Frontal cortex (tissue), 4 donors: Measurements from ENCODE around the gene SNX10. TPM values are rescaled to one million over a fixed set of nuclear protein-coding genes. Genes with fewer than 3 reads are reported as not detected.

Experiments used
- DNase-seq, 2 donors: peaks; one replicate each; pipeline ENCODE4 v3.0.0; 2012; ENCODE audit warnings: low spot score in 2 of 2
- FAIRE-seq: peaks from 2 replicates; lab custom pipeline; 2012; peaks lifted over from hg19 to GRCh38; lab: Jason Lieb, UNC
- total RNA-seq: library from RNA; depleted of rRNA; stranded (reverse); fragments of >200 nt; gene quantifications from one replicate; pipeline ENCODE4 v1.2.3, GENCODE V29; 2014
- donor health status: control.
- donor health status: control.
- donor health status: control.

SNX10 gene
- total RNA-seq, 1 donor from 2014 or later = 37.1 TPM

DNA sequence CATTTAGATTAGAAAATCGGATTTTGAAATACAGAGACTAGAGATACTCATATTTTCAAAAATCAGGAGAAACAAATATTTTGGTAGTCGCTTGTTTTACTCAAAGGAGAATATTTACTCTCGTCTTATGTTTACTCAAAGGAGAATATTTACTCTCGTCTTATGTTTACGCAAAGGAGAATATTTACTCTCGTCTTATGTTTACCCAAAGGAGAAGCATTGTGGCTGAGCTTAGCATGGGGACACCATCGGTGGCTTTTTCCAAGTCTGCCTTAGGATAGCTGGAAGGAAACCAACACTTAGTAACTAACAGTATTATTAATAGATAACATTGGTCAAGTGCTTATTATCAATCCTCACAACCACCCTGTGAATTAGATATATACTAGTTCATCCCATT is 71.8 kb downstream of the SNX10 start:
- FAIRE-seq = no peak
- no peak for DNase-seq

DNA sequence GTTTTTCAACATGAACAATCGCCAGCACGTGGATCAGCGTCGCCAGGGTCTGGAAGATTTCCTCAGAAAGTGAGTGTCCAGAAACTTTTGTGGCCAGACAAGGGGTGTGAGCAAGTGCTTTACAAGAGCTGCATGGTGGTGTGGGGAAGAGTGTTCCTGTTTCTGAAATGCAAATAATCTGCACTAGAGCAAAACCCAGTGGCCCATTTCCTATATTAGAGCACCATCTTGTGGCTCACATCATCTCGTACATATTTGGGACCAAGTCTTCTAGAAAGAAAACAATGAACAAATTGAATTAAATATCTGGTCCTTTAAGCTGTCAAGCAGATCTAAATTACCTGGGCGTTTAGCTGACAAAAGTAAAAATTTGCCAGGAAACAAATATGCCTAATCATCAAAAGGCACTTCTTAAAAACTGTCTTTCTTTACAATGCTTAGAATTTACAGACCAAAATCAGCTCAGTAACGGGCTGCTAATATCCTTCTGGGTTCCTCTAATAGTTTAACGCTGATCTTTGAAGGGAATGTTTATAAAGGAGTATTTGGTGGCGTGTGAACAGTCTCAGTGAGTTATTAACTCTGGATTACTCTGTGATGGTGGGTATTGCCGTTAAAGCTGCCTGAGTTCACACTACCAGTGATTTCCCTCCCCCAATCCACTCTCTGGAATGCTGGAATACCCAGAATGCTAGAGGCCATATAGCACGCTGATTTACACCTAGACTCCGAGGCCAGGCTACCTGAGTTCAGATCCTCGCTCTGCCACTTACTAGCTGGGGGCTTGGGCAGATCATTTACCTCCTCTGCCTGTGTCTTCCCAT is 73.6 kb downstream of the SNX10 start:
- FAIRE-seq = peak; percentile 87
- no peak for DNase-seq

DNA sequence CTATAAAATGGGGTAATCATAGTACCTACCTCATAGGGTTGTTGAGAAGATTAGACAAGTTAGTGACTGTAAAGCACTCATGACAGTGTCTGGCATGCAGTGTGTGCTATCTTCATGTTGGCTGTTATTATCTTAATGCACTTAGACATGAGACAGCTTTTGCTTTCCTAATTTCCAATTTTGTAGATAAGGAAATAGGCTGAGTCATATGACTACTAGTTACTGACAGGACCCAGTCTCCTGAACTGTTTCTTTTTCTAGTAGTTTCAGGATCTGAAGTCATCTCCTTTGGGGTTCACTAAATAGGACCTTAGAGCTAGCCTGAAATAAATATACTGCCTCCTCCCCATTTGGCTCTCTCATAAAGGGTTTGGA is 74.2 kb downstream of the SNX10 start:
- no peak for FAIRE-seq

DNA sequence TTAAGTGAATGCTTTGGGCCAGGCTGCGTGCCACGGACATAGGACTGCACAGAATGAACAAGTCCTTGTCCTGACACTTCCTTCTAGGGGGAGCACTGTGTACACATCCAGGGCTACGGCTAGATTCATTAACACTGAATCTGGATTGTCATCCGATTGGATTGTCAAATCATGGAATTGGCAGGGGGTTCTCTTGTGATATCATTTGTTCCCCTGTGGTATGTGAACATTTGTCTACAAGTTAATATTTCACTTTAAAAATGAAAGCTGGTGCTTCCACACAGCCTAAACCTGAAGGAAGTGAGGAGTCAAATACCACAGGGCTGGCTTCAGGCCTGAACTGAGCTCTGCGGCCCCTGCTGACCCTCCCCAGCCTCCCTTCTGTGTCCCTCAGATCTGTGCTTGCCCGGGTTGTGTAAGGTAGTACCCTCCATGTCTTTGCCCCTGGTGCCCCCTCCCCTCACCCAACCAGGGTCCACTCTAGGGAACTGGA is 75.6 kb downstream of the SNX10 start:
- FAIRE-seq (no peak), DNase-seq (no peak)

More for the DNA sequence above, 74.2 kb downstream of the SNX10 start:
- DNase-seq = no peak

DNA sequence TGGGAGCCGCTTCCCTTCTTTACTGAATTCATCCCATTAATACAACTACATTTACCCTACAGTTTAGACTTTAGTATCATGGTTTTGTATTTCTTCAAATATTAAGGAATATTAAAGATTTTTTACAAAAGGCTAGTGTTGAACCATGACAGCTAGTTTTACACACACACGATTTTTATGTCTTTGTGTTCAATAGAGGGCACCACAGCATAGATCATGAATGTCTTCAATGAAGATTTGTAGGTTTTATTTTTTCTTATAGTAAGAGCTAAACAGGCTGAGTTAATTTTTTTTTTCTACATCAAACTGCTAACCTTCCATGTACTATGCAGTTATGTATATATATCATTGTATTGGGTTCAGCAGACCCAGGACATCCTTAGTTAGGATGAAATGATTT is 76.9 kb downstream of the SNX10 start:
- no peak for DNase-seq
- no peak for FAIRE-seq

DNA sequence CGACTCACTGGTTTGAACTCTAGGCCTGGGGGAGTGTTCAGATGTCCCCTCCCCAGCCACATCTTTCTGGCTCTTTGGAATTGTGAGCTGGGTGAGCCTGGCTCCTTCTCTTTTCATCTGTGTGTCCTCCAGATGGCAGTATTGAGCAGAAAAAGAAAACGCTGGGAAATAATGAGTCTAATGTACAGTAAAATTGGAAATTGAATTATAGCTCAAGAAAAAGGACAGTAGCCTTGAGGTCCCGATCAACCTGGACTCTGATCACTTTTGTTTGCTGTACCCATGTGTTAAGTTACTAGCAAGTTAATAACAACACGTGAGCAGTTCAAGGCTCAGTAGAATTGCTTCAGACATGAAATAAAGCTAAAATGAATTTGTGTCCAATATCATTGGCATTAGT is 77.9 kb downstream of the SNX10 start:
- FAIRE-seq = peak; percentile 10
- no peak for DNase-seq

DNA sequence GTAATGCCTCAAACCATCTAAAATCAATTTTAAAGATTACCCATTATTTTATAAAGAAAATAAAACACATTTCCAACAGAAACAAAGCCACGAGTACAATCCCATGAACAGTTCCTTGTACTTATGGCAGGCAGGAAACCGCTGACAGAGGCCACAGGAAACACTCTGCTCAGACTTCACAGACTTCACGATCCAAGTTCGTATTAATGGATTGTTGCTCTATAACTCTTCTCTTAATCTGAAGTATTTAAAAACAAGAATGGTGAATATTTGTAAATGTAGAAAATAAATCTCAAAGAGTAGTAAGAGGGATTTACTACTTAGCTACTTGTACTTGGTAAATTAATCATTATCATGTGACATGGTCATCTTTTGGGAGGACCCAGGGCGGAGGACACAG is 78.3 kb downstream of the SNX10 start:
- no peak for DNase-seq
- no peak for FAIRE-seq

DNA sequence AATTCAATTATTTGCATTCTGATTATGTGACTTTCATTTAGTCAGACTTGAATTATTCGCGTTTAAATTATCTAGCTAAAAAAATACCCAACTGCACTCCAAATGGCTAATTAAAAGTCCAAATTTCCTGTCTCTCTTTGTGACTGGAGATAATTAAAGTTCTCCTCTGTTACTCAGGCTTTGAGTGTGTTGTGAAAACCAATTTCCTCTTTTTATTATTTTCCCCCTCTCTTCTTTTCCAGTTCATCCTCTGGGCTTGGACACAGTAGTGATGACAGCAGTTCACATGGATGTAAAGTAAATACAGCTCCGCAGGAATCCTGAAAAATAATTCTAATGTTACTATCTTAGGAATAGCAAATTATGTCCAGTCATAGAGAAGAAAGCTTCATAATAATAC is 80.6 kb downstream of the SNX10 start:
- FAIRE-seq = no peak

DNA sequence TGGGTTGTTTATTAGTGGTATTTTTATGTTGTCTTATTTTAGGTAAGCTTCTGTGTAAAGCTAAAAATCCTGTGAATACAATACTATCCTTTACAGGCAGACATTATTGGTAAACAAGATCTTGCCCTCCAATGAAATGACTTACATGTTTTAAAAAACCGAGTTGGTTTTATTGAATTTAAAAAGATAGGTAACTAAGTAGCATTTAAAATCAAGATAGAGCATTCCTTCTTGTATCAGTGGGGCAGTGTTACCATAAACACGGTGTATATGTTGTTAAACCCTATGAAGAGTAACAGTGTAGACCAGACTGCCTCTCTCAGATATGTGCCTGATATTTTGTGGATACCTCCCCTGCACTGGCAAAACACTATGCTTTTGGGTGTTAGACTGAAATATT is 81.0 kb downstream of the SNX10 start:
- DNase-seq (no peak), FAIRE-seq (no peak)

More for the DNA sequence above, 80.6 kb downstream of the SNX10 start:
- DNase-seq = no peak

DNA sequence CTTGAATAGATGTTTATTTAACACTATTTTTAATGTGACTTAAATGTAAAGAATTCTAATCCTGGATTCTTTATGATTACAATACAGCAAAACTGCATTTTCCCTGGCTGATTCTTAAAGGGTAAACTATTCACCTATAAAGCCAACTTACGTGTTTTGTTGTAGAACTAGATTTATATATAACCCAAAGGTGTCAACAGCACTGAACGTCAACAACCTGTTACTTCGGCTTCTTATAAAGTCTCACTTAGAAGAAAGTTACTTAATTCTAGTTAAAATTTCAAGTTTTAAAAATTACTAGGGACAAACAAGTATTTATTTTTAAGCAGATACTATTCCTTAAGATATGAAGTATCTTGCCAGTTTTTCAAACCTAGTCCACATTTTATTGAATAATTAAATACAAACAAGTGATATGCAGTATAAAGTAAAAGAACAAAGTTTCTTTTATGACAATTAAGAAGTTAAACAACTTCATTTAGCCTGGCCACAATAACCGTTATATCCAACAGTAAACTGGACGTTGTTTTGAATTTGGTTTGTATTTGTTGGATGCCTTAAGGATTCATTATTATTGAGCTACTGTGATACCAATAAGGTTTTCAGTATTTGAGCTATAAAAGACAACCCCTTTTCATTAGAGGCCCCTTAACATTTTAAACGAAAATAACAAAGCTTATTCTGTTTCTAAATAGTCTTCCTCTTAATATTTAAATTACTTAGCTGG is 83.1 kb downstream of the SNX10 start:
- DNase-seq (no peak), FAIRE-seq (no peak)

DNA sequence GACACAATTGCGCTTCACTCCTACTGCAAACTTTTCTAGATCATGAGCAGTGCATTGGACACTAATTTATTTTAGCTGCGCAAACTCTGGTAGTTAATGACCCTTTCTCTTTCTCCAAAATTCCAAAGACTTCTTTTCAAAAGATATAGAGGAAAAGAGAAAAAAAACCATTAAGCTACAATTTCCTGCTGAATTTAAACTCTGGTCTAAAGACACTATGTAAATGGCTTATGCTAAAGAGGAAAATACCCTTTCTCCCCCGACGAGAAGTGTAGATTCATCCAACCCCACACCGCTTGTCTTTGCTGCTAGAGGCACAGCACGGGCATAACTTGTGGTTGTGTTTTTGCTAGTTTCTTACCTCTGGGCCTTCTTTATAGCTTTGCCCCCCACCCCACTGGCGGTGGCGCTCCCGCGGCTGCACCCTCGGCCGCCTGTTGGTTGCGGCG is 84.1 kb downstream of the SNX10 start:
- FAIRE-seq (no peak), DNase-seq (no peak)

DNA sequence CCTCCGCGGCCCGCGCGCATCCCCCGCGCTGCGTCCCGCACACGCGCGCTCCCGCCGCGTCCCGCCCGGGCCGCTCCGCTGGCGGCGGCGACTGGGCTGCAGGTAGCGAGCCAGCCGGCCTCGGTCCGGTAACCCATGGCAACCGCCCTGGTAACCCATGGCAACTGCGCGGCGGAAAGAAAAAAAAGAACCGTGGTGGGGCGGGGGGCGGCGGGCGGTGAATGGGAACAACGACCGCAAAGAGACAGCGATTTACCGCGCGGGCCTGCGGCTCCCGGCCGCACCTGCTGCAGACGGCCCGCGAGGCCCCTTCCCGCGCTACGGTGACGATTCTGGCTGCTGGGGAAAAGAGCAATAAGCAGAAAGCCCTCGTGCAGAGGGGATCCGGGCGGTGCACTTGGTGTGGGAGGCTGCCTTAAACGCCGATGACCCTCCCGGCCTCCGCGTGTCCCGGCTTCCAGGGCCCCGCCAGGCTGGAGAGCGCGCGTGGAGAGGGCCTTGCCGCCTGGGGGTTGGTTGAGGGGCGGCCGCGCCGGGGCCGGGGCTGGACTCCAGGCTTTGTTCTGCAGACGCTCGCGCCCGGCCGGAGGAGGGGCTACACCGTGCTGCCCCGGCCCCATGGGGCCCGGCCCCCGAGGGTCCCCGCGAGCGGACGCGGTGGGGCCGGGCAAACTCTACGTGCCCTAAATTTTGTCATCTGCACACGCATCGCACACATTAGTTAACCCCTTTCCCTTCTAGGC is 84.7 kb downstream of the SNX10 start:
- FAIRE-seq (no peak), DNase-seq (peak in 1 of 2 donors; percentile 46)

DNA sequence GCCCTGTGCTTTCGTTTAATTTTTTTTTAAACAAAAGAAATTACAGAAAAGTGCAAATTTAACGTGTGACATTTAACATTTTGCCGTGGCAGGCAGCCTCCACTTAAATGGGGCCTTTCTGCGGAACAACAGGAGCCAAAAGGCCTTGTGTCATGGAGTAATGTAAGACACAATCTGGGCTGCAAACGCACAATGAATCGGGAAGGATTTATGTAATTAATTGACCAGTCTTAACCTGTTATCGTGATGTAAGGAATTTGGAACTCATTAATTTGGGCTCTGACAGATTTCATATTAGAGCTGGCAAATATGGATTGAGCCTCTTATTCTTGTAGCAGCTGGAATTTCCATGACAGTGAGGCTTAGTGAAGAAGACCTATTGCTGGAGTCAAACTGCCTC is 86.4 kb downstream of the SNX10 start:
- FAIRE-seq (no peak), DNase-seq (no peak)

DNA sequence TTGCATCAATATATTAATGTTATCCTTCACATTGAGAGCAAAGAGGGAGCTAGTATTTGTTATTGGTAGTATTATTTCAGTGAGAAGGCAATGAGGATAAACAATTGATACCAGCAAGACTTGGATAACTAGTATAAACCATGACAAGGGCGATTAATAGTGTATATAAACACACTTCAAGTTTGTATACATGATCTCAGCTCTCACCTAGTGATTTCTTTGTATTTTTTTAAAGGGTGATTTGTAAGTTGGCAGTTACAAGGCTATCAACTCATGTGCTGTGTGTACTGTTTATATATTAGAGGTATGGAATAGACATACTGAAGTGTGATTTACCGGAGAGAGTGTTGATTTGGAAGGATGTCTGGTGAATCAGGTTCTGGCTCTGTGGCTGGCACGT is 88.0 kb downstream of the SNX10 start:
- FAIRE-seq (no peak), DNase-seq (no peak)

DNA sequence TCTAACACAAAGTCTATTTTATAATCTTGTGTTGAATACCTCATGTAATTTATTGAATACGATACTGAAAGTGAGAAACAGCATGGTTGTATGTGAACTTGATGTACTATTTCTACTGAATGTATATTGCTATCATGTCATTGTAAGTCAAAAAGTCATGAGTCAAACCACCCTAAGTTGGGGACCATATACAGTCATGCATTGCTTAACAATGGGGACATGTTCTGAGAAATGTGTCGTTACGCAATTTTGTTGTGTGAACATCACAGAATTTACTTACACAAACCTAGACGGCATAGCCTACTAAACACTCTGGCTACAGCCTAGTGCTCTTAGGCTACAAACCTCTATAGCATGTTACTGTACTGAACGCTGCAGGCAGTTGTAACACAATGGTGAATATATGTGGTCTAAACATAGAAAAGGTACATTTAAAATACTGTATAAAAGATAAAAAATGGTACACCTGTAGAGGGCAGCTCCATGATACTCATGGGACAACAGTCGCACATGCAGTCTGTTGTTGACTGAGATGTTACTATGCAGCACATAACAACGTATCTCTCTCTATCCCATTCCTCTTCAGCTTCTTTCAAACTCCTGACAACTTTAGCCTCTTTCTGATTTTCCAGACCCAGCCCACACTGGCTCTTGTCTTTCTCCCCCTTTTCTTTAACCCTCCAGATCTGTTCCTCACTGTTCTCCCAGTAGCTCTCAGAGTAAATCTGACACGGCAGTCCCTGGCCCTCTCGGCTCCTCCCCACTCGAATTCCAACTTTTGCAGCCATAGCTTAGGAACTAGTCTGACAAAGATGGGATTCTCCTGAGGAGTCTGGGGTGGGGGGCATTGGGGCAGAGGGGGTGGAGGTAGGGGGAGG is 90.1 kb downstream of the SNX10 start:
- no peak for FAIRE-seq

DNA sequence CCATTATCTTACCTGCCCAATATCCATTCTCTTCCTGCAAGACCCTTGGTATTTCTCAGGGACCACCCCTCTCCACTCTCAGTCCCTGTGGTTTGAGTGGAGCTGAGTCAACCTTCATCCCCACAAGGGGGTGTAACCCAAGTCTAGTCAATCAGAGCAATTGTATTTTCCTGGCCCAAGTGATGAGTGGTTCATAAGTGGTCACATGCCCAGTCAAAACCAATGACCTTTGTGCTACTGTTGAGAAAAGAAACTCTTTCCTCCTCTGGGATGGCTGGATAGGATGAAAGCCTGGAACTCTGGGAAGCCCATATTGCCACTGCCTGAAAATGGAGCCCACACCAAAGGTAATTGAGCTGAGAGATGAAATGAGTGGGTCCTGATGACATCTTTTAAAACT is 93.6 kb downstream of the SNX10 start:
- DNase-seq (no peak), FAIRE-seq (no peak)

More for the DNA sequence above, 90.1 kb downstream of the SNX10 start:
- DNase-seq = no peak

DNA sequence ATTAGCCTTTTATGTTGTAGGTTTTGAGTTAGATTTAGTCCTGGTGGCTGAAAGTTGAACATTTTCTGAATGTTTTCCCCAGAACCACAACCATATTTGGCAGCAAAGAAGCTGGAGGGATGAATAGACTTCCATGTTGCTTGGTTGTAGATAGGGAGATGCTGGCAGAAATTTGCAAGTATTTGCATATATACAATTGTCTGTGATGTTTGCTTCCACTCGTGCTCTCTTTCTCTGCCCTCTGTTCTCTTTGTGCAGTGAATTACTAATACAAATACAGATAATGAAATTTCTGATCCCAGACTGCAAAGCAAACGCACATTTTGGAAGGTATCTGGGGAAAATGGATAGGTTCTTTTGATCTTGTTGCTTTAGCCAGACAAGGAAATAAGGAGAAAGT is 96.1 kb downstream of the SNX10 start:
- FAIRE-seq = no peak
- no peak for DNase-seq

DNA sequence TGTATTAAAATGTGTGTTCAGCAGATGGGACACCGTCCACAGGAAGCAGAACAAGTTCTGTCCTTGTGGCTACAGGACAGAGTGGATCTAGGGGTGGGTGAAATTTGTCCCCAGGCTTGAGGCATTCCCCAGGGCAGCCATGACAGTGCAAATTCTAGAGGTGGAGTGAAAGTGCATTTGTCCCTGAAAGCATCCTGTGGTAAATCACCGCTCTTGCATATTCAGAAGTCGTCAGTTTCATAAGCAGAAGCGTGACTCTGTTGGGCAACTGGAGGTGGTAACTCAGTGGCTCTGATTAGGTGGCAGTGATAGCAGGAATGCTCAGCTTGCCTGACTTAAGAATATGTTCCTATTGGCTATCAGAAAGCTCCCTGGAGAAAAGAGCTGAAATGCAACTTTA is 96.6 kb downstream of the SNX10 start:
- DNase-seq = no peak
- FAIRE-seq = no peak

DNA sequence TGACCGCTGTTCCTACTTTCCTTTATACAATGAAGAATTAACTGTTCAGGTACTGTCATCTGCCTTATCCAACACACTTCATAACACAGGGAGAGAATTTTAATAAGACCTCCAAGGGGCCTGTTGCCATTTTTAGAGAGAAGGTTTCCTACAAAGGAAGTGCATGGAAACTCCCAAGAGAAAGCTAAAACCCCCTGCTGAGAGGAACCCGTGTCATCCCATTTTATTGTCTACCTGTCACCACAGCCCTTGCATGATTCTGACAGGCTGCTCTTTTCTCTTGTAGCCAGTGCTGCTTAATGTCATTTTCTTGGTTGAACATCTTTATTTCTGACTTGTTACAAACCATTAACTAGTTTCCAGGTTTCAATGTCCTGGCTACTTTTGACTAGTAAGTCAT is 98.4 kb downstream of the SNX10 start:
- DNase-seq = no peak
- no peak for FAIRE-seq

DNA sequence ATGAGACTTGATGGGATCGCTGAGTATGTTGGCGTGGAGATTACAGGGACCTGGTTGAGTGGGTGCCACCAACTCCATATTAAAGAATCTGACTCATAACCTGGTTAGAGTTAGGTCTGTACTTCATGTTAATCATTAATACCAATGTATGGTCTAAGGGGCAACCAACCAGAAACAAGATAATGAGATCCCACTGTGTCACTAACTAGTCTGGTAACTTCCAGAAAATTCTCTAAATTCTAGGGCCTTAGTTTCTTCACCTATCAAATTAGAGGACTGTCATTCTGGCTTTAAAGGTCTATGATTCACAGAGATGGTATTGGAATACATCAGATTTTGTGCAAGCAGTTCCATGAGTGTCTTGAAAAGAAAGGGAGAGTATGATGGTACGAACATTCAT is 102.2 kb downstream of the SNX10 start:
- FAIRE-seq = no peak
- DNase-seq = no peak
